Progenitor cell of endocrine pancreas (in vitro differentiated cells): Measurements from ENCODE around the gene PPFIA1. TPM values are rescaled to one million over a fixed set of nuclear protein-coding genes. Genes with fewer than 3 reads are reported as not detected.
A peak's percentile ranks its signal among the peaks of the same experiment; 100 is the strongest.

Experiments
- DNase-seq: peaks from one replicate; pipeline ENCODE4 v3.0.0; 2021; ENCODE audit warnings: low spot score; ENCODE audit not compliant: unreplicated experiment
- H3K27ac Mint-ChIP-seq: 2 replicates; pipeline ENCODE4 v1.8.0; 2021; ENCODE audit warnings: mild to moderate bottlenecking, moderate library complexity, mixed read lengths
- H3K27me3 Mint-ChIP-seq: 2 replicates; pipeline ENCODE4 v1.8.0; 2021; ENCODE audit warnings: mixed read lengths
- H3K36me3 Mint-ChIP-seq: 2 replicates; pipeline ENCODE4 v1.8.0; 2022; ENCODE audit warnings: mixed read lengths; ENCODE audit not compliant: insufficient read depth
- H3K4me1 Mint-ChIP-seq: 2 replicates; pipeline ENCODE4 v1.8.0; 2021; ENCODE audit warnings: low read depth, mixed read lengths
- H3K4me3 Mint-ChIP-seq: 2 replicates; pipeline ENCODE4 v1.8.0; 2021; ENCODE audit warnings: low read depth, mild to moderate bottlenecking, moderate library complexity, mixed read lengths
- H3K9me3 Mint-ChIP-seq: 2 replicates; pipeline ENCODE4 v1.8.0; 2021; ENCODE audit warnings: low read depth, mixed read lengths
- total RNA-seq: library from RNA; stranded (reverse); gene quantifications from 2 replicates; pipeline ENCODE4 v1.2.1, GENCODE V29; 2021
- TF ChIP-seq, protein P1 (sequence below): fragments of 200-600 bp; sonication (generic); IDR thresholded peaks from one replicate; pipeline ENCODE4 v1.5.0; 2021; ENCODE audit warnings: antibody characterized with exemption, mild to moderate bottlenecking; ENCODE audit not compliant: unreplicated experiment

PPFIA1 gene
- total RNA-seq, 1 donor from 2014 or later: 70.8 TPM

DNA sequence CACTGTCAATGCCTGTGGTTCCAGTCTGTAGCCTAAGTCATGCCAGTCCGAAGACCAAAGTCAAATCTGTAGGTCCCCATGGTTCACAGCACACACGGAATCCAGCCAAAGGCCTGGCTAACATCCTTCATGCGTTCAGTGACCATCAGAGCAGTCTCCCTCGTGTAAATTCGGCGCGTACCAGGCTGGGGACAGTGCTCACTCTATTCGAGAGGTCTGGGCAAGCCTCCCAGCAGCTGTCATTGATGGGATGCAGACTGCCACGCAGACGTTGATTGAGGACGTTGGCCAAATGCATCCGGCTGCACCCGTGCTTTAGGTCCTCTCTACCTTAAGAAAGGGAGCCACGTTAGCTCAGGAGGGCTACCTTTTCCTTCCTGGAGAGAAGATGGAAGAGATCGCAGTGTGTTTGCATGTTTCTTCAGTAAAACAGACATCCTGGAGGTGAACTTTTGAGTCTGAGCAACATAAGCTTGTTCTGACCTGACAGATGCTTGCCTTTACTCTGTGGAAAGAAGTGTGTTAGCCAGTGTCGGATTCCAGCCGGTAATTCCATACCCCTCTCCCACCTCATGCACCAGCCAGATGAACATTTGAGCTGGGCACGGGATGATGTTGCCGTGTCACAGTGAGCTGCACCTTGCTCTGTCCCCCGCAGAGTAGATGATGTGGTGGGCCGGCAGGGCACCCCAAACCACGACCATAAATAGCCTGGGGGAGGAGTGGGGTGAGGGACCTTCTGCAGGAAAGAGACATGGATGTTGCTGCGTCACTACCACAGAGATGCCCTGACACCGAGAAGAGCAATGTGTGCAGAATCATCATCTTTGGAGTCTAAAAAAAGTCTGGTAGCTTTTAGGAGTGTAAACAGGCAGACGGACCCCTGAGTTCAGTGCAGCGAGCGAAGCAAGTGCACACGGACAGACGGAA, 140.1 kb downstream of the PPFIA1 start:
- H3K36me3 Mint-ChIP-seq: peaks cover 33% of the 10 kb centered on the region
- H3K4me3 Mint-ChIP-seq: no peak overlapping the region
- no peaks in the 10 kb centered on the region for H3K9me3 Mint-ChIP-seq
- no peak for DNase-seq
- no peaks in the 10 kb centered on the region for H3K27me3 Mint-ChIP-seq
- no peak overlapping the region for H3K27ac Mint-ChIP-seq
- TF ChIP-seq, protein P1, sequence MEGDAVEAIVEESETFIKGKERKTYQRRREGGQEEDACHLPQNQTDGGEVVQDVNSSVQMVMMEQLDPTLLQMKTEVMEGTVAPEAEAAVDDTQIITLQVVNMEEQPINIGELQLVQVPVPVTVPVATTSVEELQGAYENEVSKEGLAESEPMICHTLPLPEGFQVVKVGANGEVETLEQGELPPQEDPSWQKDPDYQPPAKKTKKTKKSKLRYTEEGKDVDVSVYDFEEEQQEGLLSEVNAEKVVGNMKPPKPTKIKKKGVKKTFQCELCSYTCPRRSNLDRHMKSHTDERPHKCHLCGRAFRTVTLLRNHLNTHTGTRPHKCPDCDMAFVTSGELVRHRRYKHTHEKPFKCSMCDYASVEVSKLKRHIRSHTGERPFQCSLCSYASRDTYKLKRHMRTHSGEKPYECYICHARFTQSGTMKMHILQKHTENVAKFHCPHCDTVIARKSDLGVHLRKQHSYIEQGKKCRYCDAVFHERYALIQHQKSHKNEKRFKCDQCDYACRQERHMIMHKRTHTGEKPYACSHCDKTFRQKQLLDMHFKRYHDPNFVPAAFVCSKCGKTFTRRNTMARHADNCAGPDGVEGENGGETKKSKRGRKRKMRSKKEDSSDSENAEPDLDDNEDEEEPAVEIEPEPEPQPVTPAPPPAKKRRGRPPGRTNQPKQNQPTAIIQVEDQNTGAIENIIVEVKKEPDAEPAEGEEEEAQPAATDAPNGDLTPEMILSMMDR: no peak
- H3K4me1 Mint-ChIP-seq: no peaks in the 10 kb centered on the region

DNA sequence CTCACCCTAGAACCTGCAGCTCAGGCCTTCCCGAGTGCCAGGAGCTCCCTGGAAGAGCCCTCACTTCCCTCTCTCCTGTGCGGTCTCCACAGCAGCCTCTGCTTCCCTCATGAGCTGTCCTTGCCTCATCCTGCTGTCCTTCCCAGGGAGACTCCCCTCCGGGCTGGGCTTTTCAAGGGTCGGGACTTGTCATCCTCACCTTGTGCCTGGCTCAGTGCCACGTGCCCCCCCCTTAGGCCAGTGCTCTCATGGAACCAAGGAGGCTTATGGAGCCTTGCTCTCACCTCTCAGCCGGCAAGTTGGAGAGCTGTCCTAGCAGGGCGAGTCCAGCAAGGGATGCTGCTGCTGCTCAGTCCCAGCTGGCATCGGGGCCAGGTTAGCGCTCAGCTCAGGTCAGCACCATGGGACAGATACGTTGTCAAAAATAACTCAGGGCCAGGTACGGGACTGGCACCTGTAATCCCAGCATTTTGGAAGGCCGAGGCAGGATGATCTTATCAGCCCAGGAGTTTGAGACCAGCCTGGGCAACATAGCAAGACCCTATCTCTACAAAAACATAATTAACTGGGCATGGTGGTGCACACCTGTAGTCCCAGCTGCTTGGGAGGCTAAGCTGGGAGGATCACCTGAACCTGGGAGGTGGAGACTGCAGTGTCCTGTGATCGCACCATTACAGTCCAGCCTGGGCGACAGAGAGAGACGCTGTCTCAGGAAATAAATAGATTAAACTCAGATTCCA, 141.4 kb downstream of the PPFIA1 start:
- TF ChIP-seq, protein P1: no peak
- Mint-ChIP-seq H3K27me3 (no peaks in the 10 kb centered on the region), H3K27ac (no peak overlapping the region), H3K4me3 (no peak overlapping the region), H3K9me3 (no peaks in the 10 kb centered on the region), H3K4me1 (no peaks in the 10 kb centered on the region), H3K36me3 (peaks cover 37% of the 10 kb centered on the region)
- no peak for DNase-seq

DNA sequence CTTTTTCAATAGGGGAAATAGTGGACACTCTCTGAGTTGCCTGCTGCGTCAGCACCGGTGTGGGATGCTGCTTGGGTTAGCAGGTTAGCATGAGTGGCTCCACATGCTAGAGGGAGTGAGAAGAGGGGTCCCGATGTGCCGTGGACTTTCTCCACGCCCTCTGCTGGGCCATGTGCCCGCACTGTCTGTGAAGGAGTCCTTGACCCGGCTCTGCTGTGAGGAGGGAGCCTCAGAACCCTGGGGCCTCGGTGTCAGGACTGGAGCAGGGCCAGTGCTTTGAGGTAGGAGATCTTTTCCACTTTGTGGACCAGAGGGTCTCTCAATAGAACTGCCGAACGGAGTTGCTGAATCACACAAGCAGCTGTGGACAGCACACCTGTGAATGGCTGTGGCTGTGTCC, 142.7 kb downstream of the PPFIA1 start:
- TF ChIP-seq, protein P1: no peak
- no peaks in the 10 kb centered on the region for H3K4me1 Mint-ChIP-seq
- no peak overlapping the region for H3K4me3 Mint-ChIP-seq
- no peak for DNase-seq
- H3K9me3 Mint-ChIP-seq: no peaks in the 10 kb centered on the region
- no peaks in the 10 kb centered on the region for H3K27me3 Mint-ChIP-seq
- H3K36me3 Mint-ChIP-seq: peaks cover 37% of the 10 kb centered on the region
- H3K27ac Mint-ChIP-seq: no peak overlapping the region

DNA sequence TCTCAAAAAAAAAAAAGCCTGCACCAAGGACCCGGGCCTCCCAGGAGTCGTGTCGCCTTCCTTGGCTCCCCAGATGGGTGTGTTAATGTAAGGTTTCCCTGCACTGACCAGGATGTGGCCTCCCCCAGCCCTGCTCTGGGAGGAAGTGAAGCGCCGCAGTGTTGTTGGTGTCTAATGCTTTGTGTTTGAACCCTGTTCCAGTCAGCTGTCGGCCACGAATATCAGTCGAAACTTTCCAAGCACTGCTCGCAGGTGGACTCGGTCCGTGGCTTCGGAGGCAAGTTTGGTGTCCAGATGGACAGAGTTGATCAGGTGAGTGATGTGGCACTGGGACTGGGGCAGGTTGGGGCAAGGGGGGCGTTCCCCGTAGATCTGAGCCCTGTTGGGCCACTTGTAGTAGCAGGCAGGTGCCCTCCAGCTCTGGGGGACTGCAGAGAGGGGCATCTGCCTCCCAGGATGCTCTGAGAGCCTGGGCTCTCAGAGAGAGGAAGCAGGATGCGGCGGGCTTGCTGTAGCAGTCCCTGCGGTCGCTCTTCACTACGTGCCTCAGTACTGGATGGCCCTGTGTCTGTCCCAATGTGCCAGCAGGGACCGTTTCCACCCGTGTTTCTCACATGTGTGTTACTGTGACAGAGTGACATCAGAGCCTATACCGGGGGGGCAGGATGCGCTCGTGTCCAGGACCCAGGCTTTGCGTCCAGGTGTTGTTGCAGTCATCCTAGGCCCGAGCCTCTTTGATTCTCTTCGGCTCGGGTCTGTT, 144.0 kb downstream of the PPFIA1 start:
- H3K9me3 Mint-ChIP-seq: no peaks in the 10 kb centered on the region
- no peak overlapping the region for H3K4me3 Mint-ChIP-seq
- H3K4me1 Mint-ChIP-seq: no peaks in the 10 kb centered on the region
- no peaks in the 10 kb centered on the region for H3K27me3 Mint-ChIP-seq
- no peak for DNase-seq
- peaks cover 37% of the 10 kb centered on the region for H3K36me3 Mint-ChIP-seq
- H3K27ac Mint-ChIP-seq: no peak overlapping the region
- TF ChIP-seq, protein P1: no peak

DNA sequence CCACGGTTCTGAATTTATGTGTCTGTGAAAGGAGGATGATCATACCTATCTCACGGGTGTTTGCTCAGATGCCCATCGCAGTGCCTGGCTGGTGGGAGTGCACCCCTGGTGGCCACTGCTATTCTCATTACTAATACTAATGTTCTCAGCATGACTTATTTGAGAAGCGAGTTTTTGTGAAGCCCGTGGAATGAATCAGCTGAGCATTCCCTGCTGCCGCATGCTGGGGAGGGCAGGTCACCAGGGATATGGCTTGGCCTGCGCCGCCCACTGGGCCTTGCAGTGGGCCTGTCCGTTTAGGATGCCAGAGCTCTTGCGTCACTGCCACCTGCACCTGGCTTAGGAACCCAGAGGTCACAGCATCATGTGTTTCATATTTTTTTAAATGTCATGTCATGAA, 144.7 kb downstream of the PPFIA1 start:
- H3K36me3 Mint-ChIP-seq: peaks cover 37% of the 10 kb centered on the region
- TF ChIP-seq, protein P1: peak; percentile 7
- no peaks in the 10 kb centered on the region for H3K27me3 Mint-ChIP-seq
- no peaks in the 10 kb centered on the region for H3K4me1 Mint-ChIP-seq
- no peak overlapping the region for H3K4me3 Mint-ChIP-seq
- H3K9me3 Mint-ChIP-seq: no peaks in the 10 kb centered on the region
- DNase-seq: no peak
- H3K27ac Mint-ChIP-seq: peak overlapping the region; percentile 20
